ENCODE measurements around the gene P4HB. TPM values are rescaled to one million over a fixed set of nuclear protein-coding genes. Genes with fewer than 3 reads are reported as not detected.

Gene P4HB
- total RNA-seq, 1 experiment from 2014 or later = 777 TPM

- Mint-ChIP-seq H3K36me3 (ENCODE audit: insufficient read depth, unreplicated experiment) (peaks cover 75% of the 10 kb centered on the region), H3K4me1 (ENCODE audit: low read depth, unreplicated experiment) (no peaks in the 10 kb centered on the region), H3K27me3 (ENCODE audit: unreplicated experiment) (no peaks in the 10 kb centered on the region), H3K27ac (ENCODE audit: unreplicated experiment) (no peak overlapping the region), H3K4me3 (ENCODE audit: low read depth, unreplicated experiment) (no peak overlapping the region), H3K9me3 (ENCODE audit: low read depth, unreplicated experiment) (no peaks in the 10 kb centered on the region)
- TF ChIP-seq CTCF (IDR thresholded peaks at IDR 0.05; ENCODE audit: unreplicated experiment) = no peak
- DNase-seq = no peak
- intact Hi-C loops (cut with micrococcal nuclease; ENCODE audit: unreplicated experiment) = no loop called here
- CTCF ChIA-PET = no interaction called here
- BruUV-seq (replicated peaks) = no TSS peak
Observed at GRCh38 chr17:81885454-81885853, 25.1 kb upstream of the P4HB start.

GRCh38 chr17:81884968-81885367 is 24.6 kb upstream of the P4HB start:
- Mint-ChIP-seq H3K4me3 (ENCODE audit: low read depth, unreplicated experiment) (no peak overlapping the region), H3K27ac (ENCODE audit: unreplicated experiment) (no peak overlapping the region), H3K36me3 (ENCODE audit: insufficient read depth, unreplicated experiment) (peaks cover 75% of the 10 kb centered on the region), H3K4me1 (ENCODE audit: low read depth, unreplicated experiment) (no peaks in the 10 kb centered on the region), H3K27me3 (ENCODE audit: unreplicated experiment) (no peaks in the 10 kb centered on the region), H3K9me3 (ENCODE audit: low read depth, unreplicated experiment) (no peaks in the 10 kb centered on the region)
- TF ChIP-seq CTCF (IDR thresholded peaks at IDR 0.05; ENCODE audit: unreplicated experiment) = no peak
- DNase-seq = no peak
- intact Hi-C loops (cut with micrococcal nuclease; ENCODE audit: unreplicated experiment) = no loop called here
- CTCF ChIA-PET = no interaction called here
- BruUV-seq (replicated peaks) = no TSS peak

GRCh38 chr17:81884520-81884919 is 24.2 kb upstream of the P4HB start:
- H3K4me1 Mint-ChIP-seq (ENCODE audit: low read depth, unreplicated experiment) = no peaks in the 10 kb centered on the region
- no peak for TF ChIP-seq CTCF (IDR thresholded peaks at IDR 0.05; ENCODE audit: unreplicated experiment)
- intact Hi-C loops (cut with micrococcal nuclease; ENCODE audit: unreplicated experiment) = no loop called here
- H3K27me3 Mint-ChIP-seq (ENCODE audit: unreplicated experiment) = no peaks in the 10 kb centered on the region
- BruUV-seq (replicated peaks) = no TSS peak
- no peaks in the 10 kb centered on the region for H3K9me3 Mint-ChIP-seq (ENCODE audit: low read depth, unreplicated experiment)
- H3K36me3 Mint-ChIP-seq (ENCODE audit: insufficient read depth, unreplicated experiment) = peaks cover 71% of the 10 kb centered on the region
- H3K4me3 Mint-ChIP-seq (ENCODE audit: low read depth, unreplicated experiment) = no peak overlapping the region
- no peak for DNase-seq
- no peak overlapping the region for H3K27ac Mint-ChIP-seq (ENCODE audit: unreplicated experiment)
- CTCF ChIA-PET = no interaction called here

- no peaks in the 10 kb centered on the region for H3K9me3 Mint-ChIP-seq (ENCODE audit: low read depth, unreplicated experiment)
Observed at GRCh38 chr17:81879121-81879520, 18.8 kb upstream of the P4HB start.

More at GRCh38 chr17:81879121-81879520, 18.8 kb upstream of the P4HB start:
- no peak for TF ChIP-seq CTCF (IDR thresholded peaks at IDR 0.05; ENCODE audit: unreplicated experiment)
- no TSS peak for BruUV-seq (replicated peaks)
- Mint-ChIP-seq H3K4me1 (ENCODE audit: low read depth, unreplicated experiment) (no peaks in the 10 kb centered on the region), H3K27me3 (ENCODE audit: unreplicated experiment) (no peaks in the 10 kb centered on the region), H3K27ac (ENCODE audit: unreplicated experiment) (peak overlapping the region; percentile 20), H3K36me3 (ENCODE audit: insufficient read depth, unreplicated experiment) (peaks cover 49% of the 10 kb centered on the region), H3K4me3 (ENCODE audit: low read depth, unreplicated experiment) (no peak overlapping the region)
- no peak for DNase-seq
- intact Hi-C loops (cut with micrococcal nuclease; ENCODE audit: unreplicated experiment) = no loop called here
- CTCF ChIA-PET = no interaction called here
